Immature natural killer cell (primary cell): Measurements from ENCODE around the gene PPP2R5E. TPM values are rescaled to one million over a fixed set of nuclear protein-coding genes. Genes with fewer than 3 reads are reported as not detected.

Experiments
- DNase-seq, 3 donors: peaks; one replicate each; pipeline ENCODE4 v3.0.0; 2022; ENCODE audit warnings: mixed read lengths in 1 of 3
- H3K27ac Mint-ChIP-seq, 6 donors: one replicate each; pipeline ENCODE4 v1.8.0; 2020; ENCODE audit warnings: mixed read lengths in 6 of 6, mild to moderate bottlenecking in 5 of 6, inconsistent platforms in 4 of 6, moderate library complexity in 3 of 6
- H3K27me3 Mint-ChIP-seq, 3 donors: one replicate each; pipeline ENCODE4 v1.8.0; 2020 to 2021; ENCODE audit warnings: low read depth in 3 of 3, mild to moderate bottlenecking in 3 of 3, mixed read lengths in 3 of 3, moderate library complexity in 3 of 3, inconsistent platforms in 1 of 3
- H3K36me3 Mint-ChIP-seq, 3 donors: one replicate each; pipeline ENCODE4 v1.8.0; 2020; ENCODE audit warnings: mixed read lengths in 3 of 3, inconsistent platforms in 2 of 3, mild to moderate bottlenecking in 2 of 3
- H3K4me1 Mint-ChIP-seq, 2 donors: one replicate each; pipeline ENCODE4 v1.8.0; 2020; ENCODE audit warnings: inconsistent platforms in 2 of 2, mild to moderate bottlenecking in 2 of 2, mixed read lengths in 2 of 2, moderate library complexity in 1 of 2
- H3K4me3 Mint-ChIP-seq, 5 donors: one replicate each; pipeline ENCODE4 v1.8.0; 2020; ENCODE audit warnings: mild to moderate bottlenecking in 5 of 5, mixed read lengths in 5 of 5, inconsistent platforms in 3 of 5, moderate library complexity in 3 of 5
- H3K9me3 Mint-ChIP-seq, 6 donors: one replicate each; pipeline ENCODE4 v1.8.0; 2020; ENCODE audit warnings: mild to moderate bottlenecking in 6 of 6, mixed read lengths in 6 of 6, inconsistent platforms in 4 of 6, moderate library complexity in 3 of 6
- polyA plus RNA-seq, 3 donors: library from polyadenylated mRNA; unstranded; fragments of 300-500 nt; fragmentation: Illumina TruSeq; gene quantifications; one replicate each; pipeline ENCODE4 v1.2.3, GENCODE V29; 2021

The PPP2R5E gene
- polyA plus RNA-seq, 3 donors from 2014 or later: 28.4 to 61.8 (median 47.3) TPM

DNA sequence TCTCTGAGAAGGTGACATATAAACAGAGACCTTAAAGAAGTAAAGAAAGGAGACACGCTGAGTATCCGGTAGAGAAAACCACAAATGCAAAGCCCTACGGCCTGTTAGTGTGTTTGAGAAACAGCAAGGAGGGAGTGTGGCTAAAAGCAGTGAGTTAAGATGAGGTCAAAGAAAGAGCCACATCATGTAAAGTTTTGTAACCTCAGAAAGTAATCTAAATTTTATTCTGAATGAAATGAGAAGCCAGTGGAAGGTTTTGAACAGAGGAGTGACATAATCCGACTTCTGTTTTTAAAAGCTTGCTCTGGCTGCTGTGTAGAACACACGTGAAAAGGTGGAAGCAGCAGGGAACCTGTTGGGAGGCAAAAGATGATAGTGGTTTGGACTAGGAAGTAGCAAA is 32.6 kb downstream of the PPP2R5E start:
- H3K4me1 Mint-ChIP-seq: peaks cover 75 to 89% of the 10 kb centered on the region in 2 donors
- H3K27ac Mint-ChIP-seq: peak overlapping the region; percentile 87 to 95 (median 93)
- peaks cover 0 to 2% (median 0%) of the 10 kb centered on the region in 3 donors for H3K27me3 Mint-ChIP-seq
- peaks cover 0 to 3% (median 0%) of the 10 kb centered on the region in 3 donors for H3K36me3 Mint-ChIP-seq
- no peaks in the 10 kb centered on the region for H3K9me3 Mint-ChIP-seq
- peak; percentile 47 to 76 (median 57) for DNase-seq
- peak overlapping the region; percentile 55 to 86 (median 78) for H3K4me3 Mint-ChIP-seq

DNA sequence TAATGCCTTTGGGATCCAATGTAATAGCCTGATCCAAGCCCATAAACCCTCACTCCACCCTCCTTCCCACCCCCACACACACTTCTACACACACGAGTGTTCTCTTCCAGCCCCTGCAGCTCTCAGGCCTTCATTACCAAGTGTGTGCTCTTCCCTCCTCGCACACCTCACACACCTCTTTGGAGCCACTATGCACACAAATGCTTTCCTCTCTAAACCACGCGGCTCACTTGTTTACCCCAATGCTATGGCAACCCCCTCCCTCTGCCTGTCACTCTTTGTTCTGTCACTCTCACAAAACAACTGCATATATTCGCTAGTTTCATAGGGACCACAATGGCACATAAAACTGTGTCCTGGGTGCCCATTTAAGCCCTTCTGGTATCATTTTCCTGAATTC is 35.1 kb downstream of the PPP2R5E start:
- Mint-ChIP-seq H3K4me1 (peaks cover 61 to 89% of the 10 kb centered on the region in 2 donors), H3K36me3 (peaks cover 0 to 3% (median 0%) of the 10 kb centered on the region in 3 donors), H3K27ac (peak overlapping the region; percentile 41 to 77 (median 65)), H3K4me3 (peak overlapping the region in 3 of 5 donors; percentile 2 to 23 (median 8)), H3K27me3 (no peaks in the 10 kb centered on the region), H3K9me3 (no peaks in the 10 kb centered on the region)
- DNase-seq: peak; percentile 49 to 57 (median 55)

DNA sequence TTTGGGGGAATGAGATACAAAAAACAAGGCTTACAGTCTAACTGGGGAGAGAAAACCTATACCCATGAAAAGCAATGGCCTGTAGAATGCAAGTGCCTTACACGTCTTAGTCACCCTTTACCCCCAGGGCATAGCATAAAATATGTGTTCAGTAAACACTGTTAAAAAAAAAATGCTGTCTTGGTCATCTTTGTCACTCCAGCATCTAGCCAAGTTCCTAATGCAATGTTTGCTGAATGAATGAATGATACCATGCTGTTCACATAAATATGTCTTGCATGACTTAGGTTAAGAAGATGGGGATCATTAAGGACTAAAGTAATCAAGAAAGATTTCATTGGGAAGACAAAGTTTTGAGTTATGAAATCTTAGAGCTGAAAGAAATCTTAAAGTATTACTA is 38.5 kb downstream of the PPP2R5E start:
- H3K27me3 Mint-ChIP-seq: no peaks in the 10 kb centered on the region
- H3K27ac Mint-ChIP-seq: no peak overlapping the region
- peaks cover 0 to 7% (median 3%) of the 10 kb centered on the region in 3 donors for H3K36me3 Mint-ChIP-seq
- peaks cover 55 to 83% of the 10 kb centered on the region in 2 donors for H3K4me1 Mint-ChIP-seq
- no peak for DNase-seq
- no peaks in the 10 kb centered on the region for H3K9me3 Mint-ChIP-seq
- H3K4me3 Mint-ChIP-seq: no peak overlapping the region

DNA sequence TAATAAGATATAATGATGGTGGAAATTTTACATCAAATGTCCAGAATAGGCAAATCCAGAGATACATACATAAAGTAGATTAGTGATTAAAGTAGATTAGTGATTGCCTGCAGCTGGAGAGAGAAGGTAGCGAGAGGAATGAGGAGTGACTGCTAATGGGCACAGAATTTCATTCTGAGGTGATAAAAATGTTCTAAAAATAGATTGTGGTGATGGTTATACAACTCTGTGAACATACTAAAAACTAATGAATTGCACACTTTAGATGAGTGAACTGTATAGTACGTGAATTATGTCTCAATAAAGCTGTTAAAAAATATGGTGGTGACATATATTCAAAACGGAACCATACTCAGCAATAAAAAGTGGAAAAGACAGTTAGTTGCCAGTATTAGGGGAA is 41.7 kb downstream of the PPP2R5E start:
- DNase-seq: no peak
- Mint-ChIP-seq H3K27ac (peak overlapping the region in 1 of 6 donors; percentile 55), H3K9me3 (no peaks in the 10 kb centered on the region), H3K4me1 (peaks cover 45 to 83% of the 10 kb centered on the region in 2 donors), H3K4me3 (no peak overlapping the region), H3K36me3 (peaks cover 0 to 7% (median 6%) of the 10 kb centered on the region in 3 donors), H3K27me3 (no peaks in the 10 kb centered on the region)

DNA sequence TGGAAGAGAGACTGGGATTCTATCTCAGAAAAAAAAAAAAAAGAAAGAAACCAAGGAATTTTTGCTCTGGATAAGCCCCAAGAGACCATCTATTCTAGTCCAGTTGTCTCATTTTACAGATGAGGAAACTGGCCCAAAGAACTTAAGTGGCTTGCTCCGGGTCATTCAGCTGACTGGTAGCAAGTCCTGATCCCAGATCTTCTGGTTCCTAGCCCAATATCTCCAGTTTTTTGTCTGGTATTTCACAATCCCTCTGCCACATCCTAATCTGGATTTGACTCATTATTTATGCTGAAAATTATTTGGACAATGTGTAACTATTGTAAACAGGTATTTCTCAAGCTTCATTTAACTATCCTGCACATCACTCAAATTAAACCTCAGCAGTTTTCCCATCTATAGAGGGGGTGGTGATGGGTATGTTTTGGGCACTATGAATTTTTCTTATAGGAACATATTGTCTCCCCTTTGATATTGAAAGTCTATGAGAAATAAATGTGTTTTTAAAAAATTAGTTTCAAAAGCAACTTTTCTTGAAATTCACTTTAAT is 43.4 kb downstream of the PPP2R5E start:
- peaks cover 40 to 70% of the 10 kb centered on the region in 2 donors for H3K4me1 Mint-ChIP-seq
- peaks cover 0 to 7% (median 4%) of the 10 kb centered on the region in 3 donors for H3K36me3 Mint-ChIP-seq
- no peak overlapping the region for H3K4me3 Mint-ChIP-seq
- DNase-seq: no peak
- no peaks in the 10 kb centered on the region for H3K9me3 Mint-ChIP-seq
- H3K27ac Mint-ChIP-seq: no peak overlapping the region
- H3K27me3 Mint-ChIP-seq: no peaks in the 10 kb centered on the region

DNA sequence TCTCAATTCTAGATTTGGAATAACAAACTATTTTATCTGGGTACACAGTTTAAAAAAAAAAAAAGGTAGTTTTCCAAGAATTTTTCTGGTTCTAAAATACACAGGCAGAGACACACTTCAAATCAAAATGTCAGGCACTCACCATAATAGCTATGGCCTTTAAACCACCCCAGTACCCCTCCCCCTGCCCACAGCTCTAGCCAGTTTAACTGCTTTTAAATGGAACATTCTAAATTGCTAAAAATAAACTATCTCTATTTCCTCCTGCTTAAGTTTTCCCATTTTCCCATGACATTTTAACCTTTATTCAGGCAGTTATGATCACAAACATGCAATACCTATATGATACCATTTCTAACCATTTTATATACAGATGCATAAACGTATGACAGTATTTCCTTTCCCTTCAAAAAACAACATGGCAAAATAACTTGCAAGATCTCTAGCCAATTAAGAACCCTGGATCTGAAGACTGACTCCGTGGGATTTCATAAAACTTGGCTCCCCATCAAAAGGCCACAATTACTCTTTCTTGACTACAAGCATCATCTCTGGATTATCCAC is 46.3 kb downstream of the PPP2R5E start:
- H3K4me3 Mint-ChIP-seq: no peak overlapping the region
- H3K27ac Mint-ChIP-seq: peak overlapping the region in 3 of 6 donors; percentile 1 to 15 (median 1)
- peaks cover 35 to 70% of the 10 kb centered on the region in 2 donors for H3K4me1 Mint-ChIP-seq
- no peak for DNase-seq
- peaks cover 0 to 7% (median 4%) of the 10 kb centered on the region in 3 donors for H3K36me3 Mint-ChIP-seq
- no peaks in the 10 kb centered on the region for H3K9me3 Mint-ChIP-seq
- no peaks in the 10 kb centered on the region for H3K27me3 Mint-ChIP-seq

DNA sequence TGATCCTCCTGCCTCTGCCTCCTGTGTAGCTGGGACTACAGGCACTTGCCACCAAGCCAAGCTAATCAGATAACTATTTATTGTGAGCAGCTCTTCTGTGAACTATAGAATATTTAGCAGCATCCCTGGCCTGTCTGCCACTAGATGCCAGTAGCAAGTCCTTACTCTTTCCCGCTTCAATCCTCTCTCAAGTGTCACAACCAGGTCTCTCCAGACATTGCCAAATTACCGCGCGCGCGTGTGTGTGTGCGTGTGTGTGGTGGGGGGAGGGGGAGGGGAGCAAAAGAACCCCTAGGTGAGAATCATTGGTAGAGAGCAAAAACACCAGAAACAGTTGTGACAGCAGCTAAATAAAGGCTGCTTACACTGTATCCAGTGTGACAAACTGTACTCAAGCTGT is 49.9 kb downstream of the PPP2R5E start:
- Mint-ChIP-seq H3K36me3 (no peaks in the 10 kb centered on the region), H3K4me1 (peaks cover 24 to 61% of the 10 kb centered on the region in 2 donors), H3K9me3 (no peaks in the 10 kb centered on the region), H3K4me3 (no peak overlapping the region), H3K27me3 (no peaks in the 10 kb centered on the region), H3K27ac (peak overlapping the region in 3 of 6 donors; percentile 24 to 67 (median 34))
- no peak for DNase-seq

DNA sequence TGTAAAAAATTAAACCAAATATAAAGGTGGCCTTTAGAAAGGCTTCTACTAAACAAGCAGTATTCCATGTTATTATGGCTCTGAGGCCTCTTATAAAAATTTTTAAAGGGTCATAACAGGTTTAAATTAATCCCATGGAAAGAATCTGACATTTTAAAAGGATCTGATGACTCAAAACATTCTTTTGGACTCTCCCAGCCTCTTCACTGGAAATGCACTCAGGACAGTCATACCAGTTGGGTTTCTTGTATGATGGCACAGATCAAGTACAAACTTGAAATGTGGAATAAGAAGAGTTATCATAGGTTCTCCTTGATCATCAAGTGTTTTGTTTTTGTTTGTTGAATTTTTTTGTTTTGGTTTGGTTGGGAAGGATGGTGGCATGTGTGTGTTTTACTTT is 50.8 kb downstream of the PPP2R5E start:
- H3K9me3 Mint-ChIP-seq: no peaks in the 10 kb centered on the region
- H3K36me3 Mint-ChIP-seq: no peaks in the 10 kb centered on the region
- DNase-seq: no peak
- no peak overlapping the region for H3K4me3 Mint-ChIP-seq
- H3K4me1 Mint-ChIP-seq: peaks cover 31 to 64% of the 10 kb centered on the region in 2 donors
- no peaks in the 10 kb centered on the region for H3K27me3 Mint-ChIP-seq
- H3K27ac Mint-ChIP-seq: peak overlapping the region in 4 of 6 donors; percentile 7 to 60 (median 24)

DNA sequence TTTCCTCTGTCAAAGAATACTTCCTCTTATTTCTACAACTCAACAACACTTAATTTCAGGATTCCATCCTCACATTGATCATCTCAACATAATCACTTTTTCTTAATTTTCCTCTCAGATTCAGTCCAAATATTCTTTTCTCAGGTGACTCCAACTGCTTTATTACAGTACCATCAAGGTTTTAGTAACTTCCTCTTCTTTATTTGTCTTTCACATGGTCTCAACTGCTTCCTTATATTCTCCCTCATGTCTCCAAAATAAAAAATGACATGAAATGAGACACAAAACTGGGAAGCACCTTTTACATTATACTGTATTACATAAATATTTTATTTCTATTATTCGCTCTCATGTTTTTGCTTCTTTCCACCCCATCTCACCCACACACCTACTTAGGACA is 55.5 kb downstream of the PPP2R5E start:
- Mint-ChIP-seq H3K36me3 (no peaks in the 10 kb centered on the region), H3K4me1 (peaks cover 44 to 72% of the 10 kb centered on the region in 2 donors), H3K4me3 (no peak overlapping the region)

DNA sequence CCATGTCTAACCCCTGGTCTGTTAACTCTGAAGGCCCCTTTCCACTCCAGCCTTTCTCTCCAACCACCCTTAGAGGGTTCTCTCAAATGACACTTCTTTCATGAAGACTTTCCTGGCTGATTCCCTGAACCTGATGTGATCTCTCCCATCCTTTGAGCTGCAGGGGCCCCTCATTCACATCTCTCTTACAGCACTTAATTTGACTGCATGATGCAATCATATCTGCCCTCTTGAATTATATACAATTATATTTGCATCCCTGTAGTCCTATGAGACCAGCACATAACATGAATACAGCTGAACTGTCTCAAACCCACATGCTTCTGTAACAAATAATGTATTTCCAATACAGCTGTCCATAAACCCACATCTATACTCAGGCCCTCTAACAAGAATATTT is 56.4 kb downstream of the PPP2R5E start:
- no peak for DNase-seq
- Mint-ChIP-seq H3K27ac (peak overlapping the region; percentile 7 to 77 (median 44)), H3K36me3 (no peaks in the 10 kb centered on the region), H3K4me3 (no peak overlapping the region), H3K9me3 (no peaks in the 10 kb centered on the region), H3K4me1 (peaks cover 41 to 68% of the 10 kb centered on the region in 2 donors), H3K27me3 (peaks cover 0 to 4% (median 0%) of the 10 kb centered on the region in 3 donors)

More for the DNA sequence above, 55.5 kb downstream of the PPP2R5E start:
- H3K9me3 Mint-ChIP-seq: no peaks in the 10 kb centered on the region
- no peak for DNase-seq
- peak overlapping the region in 5 of 6 donors; percentile 1 to 30 (median 9) for H3K27ac Mint-ChIP-seq
- H3K27me3 Mint-ChIP-seq: peaks cover 0 to 4% (median 0%) of the 10 kb centered on the region in 3 donors

DNA sequence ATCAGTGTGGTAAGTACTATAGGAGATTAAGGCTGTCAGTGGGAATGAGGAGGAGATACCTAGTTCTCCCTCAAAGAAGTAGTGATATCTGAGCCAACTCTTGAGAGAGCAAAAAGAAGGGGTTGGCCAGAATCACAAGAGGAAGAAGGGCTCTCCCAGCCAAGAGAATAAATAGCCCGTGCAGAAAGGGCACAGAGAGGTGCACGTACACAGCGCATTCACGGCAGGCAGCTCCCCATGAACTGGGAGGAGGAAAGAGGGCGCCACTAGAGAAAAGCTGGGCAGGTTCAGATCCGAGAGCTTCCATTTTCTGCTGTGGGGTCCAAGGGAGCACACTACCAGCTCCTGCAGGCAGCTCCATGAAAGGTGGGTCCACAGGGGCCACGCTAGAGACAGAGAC is 59.9 kb downstream of the PPP2R5E start:
- Mint-ChIP-seq H3K4me1 (peaks cover 47 to 68% of the 10 kb centered on the region in 2 donors), H3K27me3 (peaks cover 0 to 4% (median 0%) of the 10 kb centered on the region in 3 donors), H3K4me3 (peak overlapping the region in 4 of 5 donors; percentile 5 to 43 (median 32)), H3K9me3 (no peaks in the 10 kb centered on the region), H3K36me3 (no peaks in the 10 kb centered on the region), H3K27ac (peak overlapping the region; percentile 46 to 92 (median 84))
- DNase-seq: no peak

DNA sequence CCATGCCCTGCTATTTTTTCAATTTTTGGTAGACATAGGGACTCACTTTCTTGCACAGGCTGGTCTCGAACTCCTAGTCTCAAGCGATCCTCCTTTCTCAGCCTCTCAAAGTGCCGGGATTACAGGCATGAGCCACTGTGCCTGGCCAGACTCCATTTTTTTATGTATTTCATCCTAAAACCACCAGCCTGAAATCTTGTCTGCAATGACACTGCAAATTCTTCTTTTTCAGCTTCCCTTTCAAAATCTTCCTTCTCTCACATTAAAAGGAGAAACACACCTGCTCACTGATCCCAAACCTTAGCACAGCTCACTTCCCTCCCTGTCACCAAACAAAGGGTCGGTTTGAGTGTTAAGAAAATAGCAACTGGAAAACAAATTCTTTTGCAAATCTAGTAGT is 62.6 kb downstream of the PPP2R5E start:
- Mint-ChIP-seq H3K27me3 (peaks cover 0 to 7% (median 0%) of the 10 kb centered on the region in 3 donors), H3K9me3 (no peaks in the 10 kb centered on the region), H3K4me3 (no peak overlapping the region), H3K4me1 (peaks cover 57 to 76% of the 10 kb centered on the region in 2 donors), H3K36me3 (no peaks in the 10 kb centered on the region), H3K27ac (peak overlapping the region in 3 of 6 donors; percentile 13 to 84 (median 22))
- no peak for DNase-seq

DNA sequence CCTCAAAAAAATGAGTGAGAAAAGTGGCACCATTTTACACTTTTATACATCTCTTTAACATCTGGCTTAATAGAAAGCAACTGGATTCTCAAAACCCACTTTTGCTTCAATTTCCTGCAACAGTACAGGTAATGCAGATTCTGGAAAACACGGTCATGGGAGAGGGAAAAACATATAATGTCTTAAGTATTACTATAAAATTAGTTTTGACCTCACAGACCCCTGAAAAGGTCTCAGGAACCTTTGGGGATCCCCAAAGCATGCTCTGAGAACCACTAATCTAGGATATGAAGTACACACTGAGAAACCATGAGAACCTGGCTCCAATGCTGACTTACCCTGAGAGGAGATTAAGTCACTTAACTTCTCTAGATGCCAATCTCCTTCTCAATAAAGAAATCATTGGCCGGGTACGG is 64.7 kb downstream of the PPP2R5E start:
- H3K9me3 Mint-ChIP-seq: no peaks in the 10 kb centered on the region
- peaks cover 46 to 61% of the 10 kb centered on the region in 2 donors for H3K4me1 Mint-ChIP-seq
- peak overlapping the region; percentile 72 to 95 (median 78) for H3K27ac Mint-ChIP-seq
- H3K4me3 Mint-ChIP-seq: peak overlapping the region; percentile 43 to 79 (median 56)
- DNase-seq: no peak
- H3K36me3 Mint-ChIP-seq: peaks cover 0 to 3% (median 0%) of the 10 kb centered on the region in 3 donors
- H3K27me3 Mint-ChIP-seq: peaks cover 0 to 4% (median 0%) of the 10 kb centered on the region in 3 donors

DNA sequence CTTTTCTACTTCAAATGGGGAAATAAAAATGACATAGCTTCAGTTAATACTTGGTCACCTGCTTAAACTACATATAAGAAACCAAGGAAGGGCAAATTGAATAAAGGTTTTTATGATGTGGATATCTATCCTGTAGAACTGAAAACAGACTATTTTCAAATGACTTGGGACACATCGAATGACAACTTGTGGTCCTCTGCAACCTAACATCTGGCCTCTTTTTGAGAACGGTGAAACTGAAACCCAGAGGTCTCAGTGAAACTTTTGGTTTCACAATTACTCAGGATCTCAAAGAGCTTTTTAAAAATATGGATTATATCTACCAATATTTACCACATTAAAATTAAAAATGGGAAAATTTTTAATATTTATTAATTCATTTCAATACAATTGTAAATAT is 65.2 kb downstream of the PPP2R5E start:
- DNase-seq: peak; percentile 59 to 65 (median 61)
- Mint-ChIP-seq H3K4me1 (peaks cover 42 to 56% of the 10 kb centered on the region in 2 donors), H3K27ac (peak overlapping the region; percentile 82 to 95 (median 90)), H3K9me3 (no peaks in the 10 kb centered on the region), H3K36me3 (peaks cover 0 to 3% (median 0%) of the 10 kb centered on the region in 3 donors), H3K4me3 (peak overlapping the region; percentile 56 to 84 (median 78)), H3K27me3 (peaks cover 0 to 4% (median 0%) of the 10 kb centered on the region in 3 donors)
